NCI-H187 treated with DMSO at 0.1 percent for 48 hours (cell line): ENCODE measurements around the gene PTRHD1.

Source experiments
- DNase-seq: peaks from one replicate; lab custom pipeline; 2025; lab: John Stamatoyannopoulos, UW

Gene PTRHD1

GRCh38 chr2:24756789-24757188, 36.4 kb downstream of the PTRHD1 start:
- no peak for DNase-seq

GRCh38 chr2:24754985-24755705, 38.0 kb downstream of the PTRHD1 start:
- no peak for DNase-seq

DNA sequence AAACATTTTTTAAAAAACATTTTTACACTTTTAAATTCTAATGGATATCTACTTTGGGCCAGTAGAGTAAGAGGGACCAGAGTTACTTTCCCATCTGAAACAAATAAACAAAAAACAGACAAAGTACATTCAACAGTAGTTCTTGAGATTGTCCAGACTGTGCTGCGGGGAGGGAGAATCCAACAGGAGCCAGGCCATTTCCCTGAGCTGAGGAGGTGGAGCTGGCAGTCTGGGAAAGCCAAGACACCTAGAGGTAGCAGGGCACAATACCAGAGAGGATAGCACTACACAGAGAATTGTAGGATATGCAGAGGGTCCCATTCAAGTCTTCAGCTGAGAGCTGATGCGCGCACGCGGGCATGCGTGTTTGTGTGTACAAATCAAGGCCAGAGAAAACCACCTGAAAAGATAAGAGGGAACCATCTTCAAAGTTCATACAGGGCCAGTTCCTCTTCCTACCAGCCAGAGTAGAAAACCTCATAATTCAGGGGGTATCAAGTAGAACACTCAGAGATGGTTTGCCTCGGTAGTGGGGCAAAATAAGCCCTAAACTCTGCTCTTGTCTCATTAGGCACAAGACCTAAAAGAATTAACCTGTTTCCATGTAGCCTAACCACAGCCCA, 44.0 kb downstream of the PTRHD1 start:
- no peak for DNase-seq

- no peak for DNase-seq
Observed at GRCh38 chr2:24747299-24747698, 45.9 kb downstream of the PTRHD1 start.

DNA sequence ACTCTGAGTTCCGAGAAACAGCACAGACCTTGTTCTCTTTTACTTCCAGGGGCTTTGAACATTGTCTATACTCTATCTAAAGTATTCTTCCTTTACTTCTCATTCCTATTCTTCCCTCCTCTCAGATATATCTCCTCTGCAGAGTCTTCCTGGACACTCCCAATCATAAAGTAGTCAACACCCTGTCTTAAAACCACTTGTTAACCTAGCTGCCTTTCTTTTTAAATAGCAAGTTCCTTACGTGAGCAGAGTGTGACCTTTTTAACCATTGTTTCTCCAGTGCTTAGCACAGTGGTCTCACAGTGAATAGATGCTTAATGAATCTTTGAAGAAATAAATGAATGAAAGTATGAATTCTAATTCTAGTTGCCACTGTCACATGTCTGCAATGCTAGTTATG, 47.4 kb downstream of the PTRHD1 start:
- no peak for DNase-seq

GRCh38 chr2:24744356-24744755, 48.8 kb downstream of the PTRHD1 start:
- DNase-seq = no peak

GRCh38 chr2:24743924-24744323, 49.3 kb downstream of the PTRHD1 start:
- DNase-seq = no peak

DNA sequence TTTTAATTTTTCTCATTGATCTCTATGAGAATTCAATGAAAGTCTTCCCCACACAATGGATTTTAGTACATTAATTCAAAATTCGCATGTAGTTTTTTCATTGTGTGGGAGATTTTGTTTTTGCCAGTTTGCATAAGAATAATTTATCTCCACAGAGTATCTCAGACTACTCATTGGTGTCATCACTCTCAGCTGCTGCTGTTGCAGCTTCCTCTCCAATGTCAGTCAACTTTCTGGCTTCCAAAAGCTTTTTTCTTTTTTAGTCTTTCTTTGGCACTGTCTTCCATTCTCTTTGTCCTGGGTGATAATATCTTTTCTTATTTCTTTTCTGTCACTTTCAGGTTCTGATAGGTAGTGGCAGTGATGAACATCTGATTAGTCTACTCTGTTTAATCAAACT, 50.5 kb downstream of the PTRHD1 start:
- no peak for DNase-seq

DNA sequence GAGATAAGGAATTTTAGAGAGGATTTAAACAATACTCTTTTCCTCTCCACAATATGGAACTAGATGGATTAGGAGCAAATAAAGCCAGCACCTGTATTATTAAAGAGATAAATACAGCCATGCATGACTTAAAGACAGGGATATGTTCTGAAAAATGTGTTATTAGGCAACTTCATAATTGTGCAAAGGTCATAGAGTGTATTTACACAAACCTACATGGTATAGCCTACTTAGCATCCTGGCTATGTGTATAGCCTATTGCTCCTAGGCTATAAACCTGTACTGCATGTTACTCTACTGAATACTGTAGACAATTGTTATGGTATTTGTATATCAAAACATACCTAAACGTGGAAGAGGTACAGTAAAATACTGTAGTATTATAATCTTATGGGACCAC, 53.0 kb downstream of the PTRHD1 start:
- no peak for DNase-seq
